AG08396 (cell line): ENCODE results near the gene CREB3L2.
"Not testable (repeated sequence)": the region's sequence is repeated elsewhere in the genome, so short reads cannot be mapped to it uniquely, and the experiment has no call there.

Experiments
- DNase-seq: peaks from one replicate; pipeline ENCODE4 v3.0.0; 2012; ENCODE audit warnings: low spot score, mixed read lengths

The CREB3L2 gene

GRCh38 chr7:138014201-138014600 lies 12.3 kb upstream of the CREB3L2 start:
- not testable (repeated sequence) for DNase-seq

GRCh38 chr7:138009350-138009653 lies 7.4 kb upstream of the CREB3L2 start:
- DNase-seq: no peak

GRCh38 chr7:138008588-138009349 lies 6.9 kb upstream of the CREB3L2 start:
- peak; percentile 45 for DNase-seq

GRCh38 chr7:138008019-138008587 lies 6.2 kb upstream of the CREB3L2 start:
- DNase-seq: no peak

- DNase-seq: no peak
Measured at GRCh38 chr7:138006106-138006505, 4.2 kb upstream of the CREB3L2 start.

GRCh38 chr7:138004936-138005335 lies 3.0 kb upstream of the CREB3L2 start:
- DNase-seq: no peak

GRCh38 chr7:138004046-138004445 lies 2.2 kb upstream of the CREB3L2 start:
- no peak for DNase-seq

GRCh38 chr7:138002828-138003189 lies 923 bp upstream of the CREB3L2 start:
- DNase-seq: no peak

GRCh38 chr7:138002096-138002827 lies 376 bp upstream of the CREB3L2 start:
- DNase-seq: peak; percentile 95

- DNase-seq: peak; percentile 66
Measured at GRCh38 chr7:138000081-138000701, 1.7 kb downstream of the CREB3L2 start.

GRCh38 chr7:137999496-138000080 lies 2.3 kb downstream of the CREB3L2 start:
- no peak for DNase-seq

- no peak for DNase-seq
Measured at GRCh38 chr7:137998250-137998649, 3.6 kb downstream of the CREB3L2 start.

GRCh38 chr7:137996871-137997270 lies 5.0 kb downstream of the CREB3L2 start:
- no peak for DNase-seq

- DNase-seq: no peak
Measured at GRCh38 chr7:137996386-137996851, 5.5 kb downstream of the CREB3L2 start.

GRCh38 chr7:137994216-137994615 lies 7.7 kb downstream of the CREB3L2 start:
- no peak for DNase-seq

GRCh38 chr7:137993395-137993743 lies 8.5 kb downstream of the CREB3L2 start:
- DNase-seq: no peak

GRCh38 chr7:137992550-137993394 lies 9.1 kb downstream of the CREB3L2 start:
- DNase-seq: peak; percentile 59

GRCh38 chr7:137992104-137992549 lies 9.8 kb downstream of the CREB3L2 start:
- DNase-seq: no peak

GRCh38 chr7:137990251-137990941 lies 11.5 kb downstream of the CREB3L2 start:
- DNase-seq: peak; percentile 29

- no peak for DNase-seq
Measured at GRCh38 chr7:137989590-137989989, 12.3 kb downstream of the CREB3L2 start.

- no peak for DNase-seq
Measured at GRCh38 chr7:137989094-137989493, 12.8 kb downstream of the CREB3L2 start.
